ENCODE data around the gene GJC2.

The GJC2 gene

DNA sequence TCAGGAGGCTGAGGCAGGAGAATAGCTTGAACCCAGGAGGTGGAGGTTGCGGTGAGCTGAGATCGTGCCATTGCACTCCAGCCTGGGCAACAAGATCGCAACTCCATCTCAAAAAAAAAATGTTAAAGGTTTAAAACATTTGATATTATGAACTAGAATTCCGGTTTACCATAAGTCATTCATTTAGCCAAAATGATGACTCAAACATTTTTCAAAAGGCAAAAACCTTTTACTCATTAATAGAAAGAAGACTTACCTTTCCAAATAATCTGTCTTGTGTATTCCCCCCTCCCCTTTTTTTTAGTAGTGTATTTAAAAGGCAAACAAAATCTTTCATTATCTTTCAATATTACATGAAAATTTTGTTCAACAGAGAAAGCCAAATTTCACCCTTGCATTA, 32.4 kb upstream of the GJC2 start:
- no peak for DNase-seq

- DNase-seq, result no peak
Observed at GRCh38 chr1:228118040-228118439, 31.7 kb upstream of the GJC2 start.

GRCh38 chr1:228120351-228120750, 29.4 kb upstream of the GJC2 start:
- DNase-seq, result no peak

DNA sequence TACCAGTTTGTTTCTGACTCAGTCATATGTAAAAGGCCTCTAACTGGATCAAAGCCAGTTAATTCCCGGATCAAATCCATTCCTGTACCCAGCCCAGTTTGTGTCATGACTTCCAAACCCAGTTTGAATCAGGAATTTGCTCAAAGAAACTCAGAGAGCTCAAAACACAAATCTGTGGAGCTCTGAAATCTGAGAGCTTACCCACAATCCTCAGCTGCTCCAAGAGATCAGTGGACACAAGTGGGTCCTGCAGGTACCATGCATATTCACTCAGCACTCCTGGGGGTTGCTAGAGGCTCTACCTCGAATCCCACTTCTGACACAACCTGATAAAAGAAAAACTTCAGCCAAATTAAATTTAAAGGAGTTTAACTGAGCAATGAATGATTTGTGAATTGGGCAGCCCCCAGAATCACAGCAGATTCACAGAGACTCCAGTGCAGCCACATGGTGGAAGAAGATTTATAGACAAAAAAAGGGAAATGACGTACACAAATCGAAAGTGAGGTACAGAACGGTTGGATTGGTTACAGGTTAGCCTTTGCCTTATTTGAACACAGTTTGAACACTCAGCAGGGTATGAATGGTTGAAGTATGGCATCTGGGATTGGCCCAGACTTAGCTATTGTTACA, 28.8 kb upstream of the GJC2 start:
- no peak for DNase-seq

DNA sequence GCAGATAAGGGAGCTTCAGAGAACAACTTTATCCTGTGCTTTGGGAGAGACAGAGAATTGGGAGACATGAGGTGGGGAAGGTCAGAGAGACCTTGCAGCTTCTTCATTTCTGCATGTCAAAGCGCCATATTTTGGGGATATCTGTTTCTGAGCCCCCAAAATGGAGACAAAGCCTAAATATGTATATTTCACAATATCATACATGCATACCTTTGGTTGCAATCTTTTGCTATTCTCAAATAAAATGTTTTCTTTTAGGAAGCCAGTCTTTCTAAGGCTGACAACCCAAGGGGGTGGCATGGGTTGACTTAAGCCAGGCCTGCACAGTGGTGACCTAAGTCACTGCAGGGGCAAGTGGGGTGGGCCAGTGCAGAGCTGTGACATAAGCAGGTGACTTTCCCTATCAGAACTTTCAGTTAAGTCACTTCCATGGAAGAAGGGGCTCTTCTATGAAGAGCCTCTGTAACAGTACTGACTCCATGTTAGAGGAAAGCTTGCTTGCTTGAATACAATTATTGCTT, 26.7 kb upstream of the GJC2 start:
- no peak for DNase-seq

DNA sequence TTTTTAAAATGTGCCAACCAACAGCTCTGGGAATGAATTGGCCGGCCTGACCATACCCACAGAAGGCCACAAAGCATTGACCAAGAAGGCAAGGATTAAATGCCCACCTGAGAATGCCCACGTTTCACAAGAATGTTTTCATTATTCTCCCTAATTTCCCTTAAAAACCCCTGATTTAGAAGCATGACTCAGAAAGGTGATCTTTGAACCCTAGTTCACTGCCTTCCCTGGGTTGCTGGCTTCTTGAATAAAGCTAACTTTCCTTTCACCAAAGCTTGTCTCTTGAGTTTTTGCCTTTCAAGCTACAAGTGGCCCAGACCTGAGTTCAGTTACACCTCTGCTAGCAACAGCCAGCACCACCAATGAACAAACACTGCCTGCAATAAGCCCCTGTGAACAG, 26.2 kb upstream of the GJC2 start:
- no peak for DNase-seq

GRCh38 chr1:228125185-228125584, 24.5 kb upstream of the GJC2 start:
- DNase-seq, result no peak

- no peak for DNase-seq
Observed at GRCh38 chr1:228131766-228132165, 18.0 kb upstream of the GJC2 start.

- no peak for DNase-seq
Observed at GRCh38 chr1:228134591-228134990, 15.1 kb upstream of the GJC2 start.

GRCh38 chr1:228136901-228137300, 12.8 kb upstream of the GJC2 start:
- DNase-seq, result no peak

- no peak for DNase-seq
Observed at GRCh38 chr1:228139406-228139930, 10.3 kb upstream of the GJC2 start.

DNA sequence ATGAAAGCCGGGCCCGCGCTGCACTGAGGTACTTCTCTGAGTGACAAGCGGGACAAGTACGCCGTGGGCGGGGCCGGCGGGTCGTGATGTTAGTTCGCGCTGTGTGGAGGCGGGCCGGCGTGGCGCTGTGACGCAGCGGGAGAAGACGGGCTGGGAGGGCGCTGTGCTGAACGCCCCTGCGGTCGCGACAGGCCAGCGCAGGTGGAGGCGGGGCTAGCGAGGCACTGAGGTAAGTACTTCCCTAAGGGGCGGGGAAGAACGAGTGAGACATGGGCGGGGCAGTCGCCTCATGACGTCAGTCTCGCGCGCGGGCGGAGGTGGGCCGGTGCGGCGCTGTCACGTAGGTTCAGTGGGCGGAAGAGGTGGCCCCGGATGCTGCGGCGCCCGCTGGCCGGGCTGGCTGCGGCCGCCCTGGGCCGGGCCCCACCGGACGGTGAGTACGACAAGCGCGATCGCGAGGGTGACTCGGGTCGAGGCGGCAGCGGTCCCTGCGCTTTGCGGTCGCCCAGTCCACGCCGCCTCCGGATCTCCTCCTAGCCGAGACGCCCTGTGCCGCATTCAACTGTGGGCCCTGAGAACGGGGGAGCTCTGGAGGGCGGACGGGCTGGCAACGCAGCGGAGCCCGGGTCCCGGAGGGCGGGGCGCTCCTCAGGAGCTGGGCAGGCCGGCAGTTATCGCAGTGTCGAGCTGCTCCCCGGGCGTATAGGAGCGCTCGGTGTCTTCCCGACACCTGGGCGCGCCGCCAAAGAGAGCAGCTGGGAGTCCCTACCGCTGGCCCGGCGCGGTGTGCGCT, 9.6 kb upstream of the GJC2 start, which contains the start of gene GUK1:
GUK1 (plus strand) TSS at position 349 of the 793 bp plus-strand sequence; CDS start at position 373, 24 bp downstream.
- peak; percentile 95 to 98 for DNase-seq

- DNase-seq, result no peak
Observed at GRCh38 chr1:228140724-228141225, 9.0 kb upstream of the GJC2 start.

DNA sequence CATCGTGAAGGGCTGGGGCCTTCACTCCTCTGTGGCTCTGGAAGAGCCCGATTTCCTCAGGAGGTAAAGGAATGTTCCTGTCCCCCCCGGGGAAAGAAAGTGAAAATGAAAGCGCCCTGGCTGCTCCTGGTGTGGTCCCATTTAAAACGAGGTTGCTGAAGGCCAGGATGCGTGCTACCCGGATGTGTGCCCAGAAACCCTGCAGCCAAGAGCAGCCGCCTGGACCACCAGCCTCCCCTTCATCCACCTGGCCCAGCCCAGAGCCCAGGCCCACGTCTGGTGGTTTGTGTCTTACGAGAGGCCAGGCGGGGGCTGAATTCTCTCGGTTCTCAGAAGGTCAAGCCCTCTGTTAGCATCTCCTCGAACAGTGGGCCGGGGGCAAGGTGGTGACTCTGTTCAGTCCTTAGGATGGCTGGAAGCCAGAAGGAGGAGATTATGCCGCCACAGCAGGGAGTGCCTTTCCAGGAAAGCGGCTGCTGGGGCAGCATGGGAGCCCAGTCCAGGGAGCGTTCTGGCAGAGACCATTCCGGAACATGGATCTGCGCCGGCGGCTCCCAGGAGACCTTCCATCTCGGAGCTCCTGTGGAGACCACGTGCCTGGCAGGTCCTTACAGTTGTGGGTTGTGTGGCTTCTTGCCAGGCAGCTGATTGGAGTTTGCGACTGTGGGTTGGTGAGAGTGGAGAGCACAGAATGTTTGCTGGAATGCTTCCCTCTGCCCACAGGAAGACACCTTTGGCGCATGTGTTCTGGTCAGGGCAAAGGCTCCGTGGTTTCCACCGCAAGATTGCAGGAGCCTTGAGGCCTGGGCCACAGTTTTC, 8.3 kb upstream of the GJC2 start:
- no peak for DNase-seq

- no peak for DNase-seq
Observed at GRCh38 chr1:228142155-228142691, 7.5 kb upstream of the GJC2 start.

GRCh38 chr1:228142701-228143136, 7.0 kb upstream of the GJC2 start:
- DNase-seq, result no peak

DNA sequence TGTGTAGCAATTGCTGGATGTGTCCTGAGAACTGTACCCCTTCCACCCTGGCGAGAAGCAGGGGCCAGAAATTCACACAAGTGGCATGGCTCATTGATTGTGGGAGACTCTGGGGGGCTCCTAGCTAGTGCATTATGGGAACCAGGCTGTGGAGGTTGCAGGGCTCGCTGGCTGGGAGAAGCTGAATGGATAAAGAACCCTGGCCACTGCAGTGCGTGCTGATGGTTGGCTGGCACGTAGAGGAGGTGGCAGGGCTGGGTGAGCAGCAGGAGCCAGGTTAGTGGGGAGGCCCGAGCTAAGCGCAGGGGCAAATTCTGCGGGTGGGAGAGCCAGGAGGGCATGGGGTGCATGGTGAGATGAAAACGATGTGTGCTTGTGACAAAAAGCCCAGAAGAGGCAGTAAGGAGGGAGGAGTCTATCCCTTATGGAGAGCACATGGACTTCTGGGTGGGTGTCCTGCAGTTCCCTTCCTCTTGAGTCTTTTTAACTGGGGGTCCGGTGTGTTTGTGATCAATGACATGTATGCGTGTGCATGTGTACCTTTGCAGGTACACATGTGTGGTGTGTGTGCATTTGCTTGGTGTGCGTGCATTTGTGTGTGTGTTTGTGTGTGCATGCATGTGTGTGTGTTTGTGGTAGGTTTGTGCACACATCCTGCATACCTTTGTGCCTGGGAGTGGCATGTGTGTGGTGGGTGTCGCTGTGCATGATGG, 6.1 kb upstream of the GJC2 start:
- no peak for DNase-seq

- DNase-seq, result no peak
Observed at GRCh38 chr1:228144193-228144992, 5.3 kb upstream of the GJC2 start.

DNA sequence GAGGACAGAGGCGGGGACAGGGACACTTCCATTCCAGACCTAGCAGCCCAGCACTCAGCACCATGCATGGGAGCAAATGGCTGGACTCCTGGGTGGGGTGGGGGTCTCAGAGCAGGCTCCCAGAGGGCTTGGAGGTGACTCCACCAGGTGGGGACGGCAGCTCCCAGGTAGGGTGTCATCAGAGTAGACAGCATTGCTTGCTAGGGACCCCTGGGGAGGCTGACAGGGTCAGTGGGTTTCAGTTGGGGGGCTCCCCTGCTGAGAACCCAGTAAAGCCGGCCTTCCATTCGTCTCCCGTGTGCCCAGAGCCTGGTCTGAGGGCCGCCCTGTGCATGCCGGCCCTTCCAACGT, 4.8 kb upstream of the GJC2 start:
- DNase-seq, result no peak

- DNase-seq, result no peak
Observed at GRCh38 chr1:228145463-228146416, 4.0 kb upstream of the GJC2 start.

Measured in NCI-H526 (cell line).